Activated T-cell treated with anti-CD3 and anti-CD28 coated beads, Interleukin-2, amount 50 U/mL, for 72 hours (primary cell): ENCODE data around the gene NKD1. TPM values are rescaled to one million over a fixed set of nuclear protein-coding genes. Genes with fewer than 3 reads are reported as not detected.

Source experiments
- ATAC-seq, 2 donors: fragments of 150-1000 bp; cut with Tn5 transposase; replicated peaks in 1 of 2; 2 replicates each; pipeline ENCODE4 v1.10.0; 2021; ENCODE audit warnings: moderate library complexity in 2 of 2, mild to moderate bottlenecking in 1 of 2
- DNase-seq, 2 donors: peaks; one replicate each; pipeline ENCODE4 v3.0.0; 2021 to 2022; ENCODE audit warnings: mixed read lengths in 1 of 2
- H3K27ac Mint-ChIP-seq: one replicate; pipeline ENCODE4 v1.8.0; 2022; ENCODE audit warnings: mild to moderate bottlenecking, moderate library complexity, mixed read lengths
- H3K27me3 Mint-ChIP-seq: one replicate; pipeline ENCODE4 v1.8.0; 2022; ENCODE audit warnings: low read depth, mixed read lengths
- H3K36me3 Mint-ChIP-seq, 2 donors: one replicate each; pipeline ENCODE4 v1.8.0; 2022; ENCODE audit warnings: mixed read lengths in 2 of 2, mild to moderate bottlenecking in 1 of 2; ENCODE audit not compliant: insufficient read depth in 2 of 2
- H3K4me1 Mint-ChIP-seq: one replicate; pipeline ENCODE4 v1.8.0; 2022; ENCODE audit warnings: low read depth, mixed read lengths
- H3K4me3 Mint-ChIP-seq, 2 donors: one replicate each; pipeline ENCODE4 v1.8.0; 2022; ENCODE audit warnings: mild to moderate bottlenecking in 2 of 2, mixed read lengths in 2 of 2, moderate library complexity in 2 of 2
- H3K9me3 Mint-ChIP-seq, 2 donors: one replicate each; pipeline ENCODE4 v1.8.0; 2022; ENCODE audit warnings: mixed read lengths in 2 of 2
- total RNA-seq, 2 donors: library from RNA; stranded (reverse); gene quantifications; one replicate each; pipeline ENCODE4 v1.2.3, GENCODE V29; 2022

Gene NKD1
- total RNA-seq, 2 donors from 2014 or later, result 0.96 to 2.4 TPM

DNA sequence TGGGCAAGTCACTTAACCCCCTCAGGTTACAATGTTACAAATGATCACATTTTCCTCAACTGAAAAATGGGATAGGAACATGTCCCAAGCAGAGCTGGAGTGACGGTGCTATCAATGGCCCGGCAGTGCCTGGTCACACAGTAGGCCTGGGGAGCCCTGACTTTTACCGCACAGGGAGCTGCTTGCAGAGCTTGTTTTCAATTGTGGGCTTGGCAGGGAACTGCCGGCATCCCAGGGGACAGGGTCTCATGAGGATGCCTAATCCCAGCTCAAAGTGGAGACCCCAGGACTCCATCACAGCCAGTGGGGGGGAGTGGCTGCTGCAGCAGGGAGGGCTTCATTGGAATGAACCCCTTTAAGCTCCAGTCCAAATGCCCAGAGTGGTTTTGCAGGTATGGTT, 121.5 kb downstream of the NKD1 start:
- peaks cover 7 to 14% of the 10 kb centered on the region in 2 donors for H3K9me3 Mint-ChIP-seq
- no peak overlapping the region for H3K27ac Mint-ChIP-seq
- peaks cover 43% of the 10 kb centered on the region for H3K4me1 Mint-ChIP-seq
- H3K36me3 Mint-ChIP-seq, result peaks cover 23 to 29% of the 10 kb centered on the region in 2 donors
- ATAC-seq (no peak), DNase-seq (no peak)
- no peak overlapping the region for H3K4me3 Mint-ChIP-seq
- H3K27me3 Mint-ChIP-seq, result no peaks in the 10 kb centered on the region

DNA sequence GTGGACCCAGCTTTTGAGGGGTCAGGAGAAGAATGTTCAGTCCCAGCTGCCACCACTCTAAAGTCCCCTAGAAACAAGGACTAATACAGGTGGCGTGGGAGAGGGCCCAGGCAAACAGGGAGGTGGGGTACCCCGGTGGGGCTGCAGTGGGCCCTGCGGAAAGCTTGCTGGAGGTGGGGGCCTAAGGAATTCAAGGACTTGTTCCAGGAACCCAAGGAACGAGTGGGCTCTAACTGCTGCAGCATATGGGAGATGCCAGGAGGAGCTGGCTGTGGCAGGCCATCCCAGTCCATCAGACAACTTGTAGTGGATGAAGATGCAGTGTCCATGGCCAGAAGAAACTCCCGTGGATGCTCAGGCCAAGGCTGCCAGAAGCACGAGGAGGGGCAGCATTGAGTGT, 122.3 kb downstream of the NKD1 start:
- peaks cover 26 to 35% of the 10 kb centered on the region in 2 donors for H3K36me3 Mint-ChIP-seq
- H3K9me3 Mint-ChIP-seq, result peaks cover 7 to 14% of the 10 kb centered on the region in 2 donors
- ATAC-seq (no peak), DNase-seq (no peak)
- peak overlapping the region; percentile 16 for H3K27ac Mint-ChIP-seq
- H3K4me3 Mint-ChIP-seq, result no peak overlapping the region
- peaks cover 36% of the 10 kb centered on the region for H3K4me1 Mint-ChIP-seq
- no peaks in the 10 kb centered on the region for H3K27me3 Mint-ChIP-seq

- Mint-ChIP-seq H3K4me3 (no peak overlapping the region), H3K4me1 (peaks cover 33% of the 10 kb centered on the region), H3K27me3 (no peaks in the 10 kb centered on the region), H3K36me3 (peaks cover 31 to 42% of the 10 kb centered on the region in 2 donors), H3K9me3 (peaks cover 7 to 14% of the 10 kb centered on the region in 2 donors), H3K27ac (peak overlapping the region; percentile 81)
- peak; percentile 67 to 73 for DNase-seq
- peak; percentile 24 to 38 for ATAC-seq
Observed at GRCh38 chr16:50671644-50672260, 123.6 kb downstream of the NKD1 start.

GRCh38 chr16:50673496-50674275, 125.5 kb downstream of the NKD1 start:
- ATAC-seq, result no peak
- DNase-seq, result no peak
- Mint-ChIP-seq H3K4me1 (peaks cover 34% of the 10 kb centered on the region), H3K4me3 (no peak overlapping the region), H3K27me3 (no peaks in the 10 kb centered on the region), H3K27ac (no peak overlapping the region), H3K9me3 (peaks cover 7 to 14% of the 10 kb centered on the region in 2 donors), H3K36me3 (peaks cover 33 to 54% of the 10 kb centered on the region in 2 donors)

GRCh38 chr16:50674831-50675230, 126.6 kb downstream of the NKD1 start:
- Mint-ChIP-seq H3K27me3 (no peaks in the 10 kb centered on the region), H3K27ac (no peak overlapping the region), H3K9me3 (peaks cover 7 to 14% of the 10 kb centered on the region in 2 donors), H3K4me3 (no peak overlapping the region), H3K36me3 (peaks cover 35 to 57% of the 10 kb centered on the region in 2 donors), H3K4me1 (peaks cover 46% of the 10 kb centered on the region)
- ATAC-seq, result peak in 1 of 2 donors; percentile 20
- no peak for DNase-seq

GRCh38 chr16:50675686-50676610, 127.8 kb downstream of the NKD1 start:
- Mint-ChIP-seq H3K9me3 (peaks cover 7 to 14% of the 10 kb centered on the region in 2 donors), H3K27ac (no peak overlapping the region), H3K4me1 (peaks cover 53% of the 10 kb centered on the region), H3K27me3 (no peaks in the 10 kb centered on the region), H3K36me3 (peaks cover 33 to 57% of the 10 kb centered on the region in 2 donors), H3K4me3 (no peak overlapping the region)
- no peak for ATAC-seq
- no peak for DNase-seq

- no peaks in the 10 kb centered on the region for H3K27me3 Mint-ChIP-seq
- H3K4me3 Mint-ChIP-seq, result no peak overlapping the region
- peaks cover 54% of the 10 kb centered on the region for H3K4me1 Mint-ChIP-seq
- DNase-seq (no peak), ATAC-seq (no peak)
- H3K9me3 Mint-ChIP-seq, result peaks cover 4 to 11% of the 10 kb centered on the region in 2 donors
- peaks cover 30 to 50% of the 10 kb centered on the region in 2 donors for H3K36me3 Mint-ChIP-seq
- H3K27ac Mint-ChIP-seq, result peak overlapping the region; percentile 72
Observed at GRCh38 chr16:50676684-50677225, 128.6 kb downstream of the NKD1 start.

DNA sequence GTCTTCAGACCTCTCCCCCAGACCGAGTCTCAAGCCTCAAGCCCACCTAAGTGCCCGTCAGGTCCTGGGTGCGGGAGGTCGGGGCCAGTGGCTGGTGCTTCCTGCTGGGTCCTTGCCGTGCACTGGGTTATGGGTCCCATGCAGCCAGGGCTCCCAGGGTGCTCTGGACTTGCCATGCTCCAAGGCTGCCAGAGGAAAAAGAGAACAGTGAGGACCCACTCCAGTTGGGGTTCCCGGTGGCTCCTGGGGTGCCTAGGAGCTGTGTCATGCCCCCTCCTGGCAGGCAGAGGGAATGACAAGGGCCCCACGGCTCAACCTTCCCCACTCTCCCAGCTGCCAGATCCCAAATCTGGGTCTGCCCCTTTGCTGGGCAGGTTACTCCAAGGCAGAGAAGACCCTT, 129.2 kb downstream of the NKD1 start:
- ATAC-seq (no peak), DNase-seq (no peak)
- H3K36me3 Mint-ChIP-seq, result peaks cover 24 to 44% of the 10 kb centered on the region in 2 donors
- no peaks in the 10 kb centered on the region for H3K27me3 Mint-ChIP-seq
- peaks cover 60% of the 10 kb centered on the region for H3K4me1 Mint-ChIP-seq
- peak overlapping the region; percentile 99 for H3K27ac Mint-ChIP-seq
- peaks cover 4 to 7% of the 10 kb centered on the region in 2 donors for H3K9me3 Mint-ChIP-seq
- H3K4me3 Mint-ChIP-seq, result peak overlapping the region; percentile 16 to 27

GRCh38 chr16:50678531-50678930, 130.3 kb downstream of the NKD1 start:
- Mint-ChIP-seq H3K36me3 (peaks cover 15 to 34% of the 10 kb centered on the region in 2 donors), H3K4me3 (peak overlapping the region; percentile 84 to 95), H3K4me1 (peaks cover 72% of the 10 kb centered on the region), H3K9me3 (peaks cover 1 to 2% of the 10 kb centered on the region in 2 donors), H3K27ac (peak overlapping the region; percentile 99), H3K27me3 (no peaks in the 10 kb centered on the region)
- ATAC-seq, result no peak
- no peak for DNase-seq

GRCh38 chr16:50679266-50679665, 131.1 kb downstream of the NKD1 start:
- Mint-ChIP-seq H3K4me1 (peaks cover 79% of the 10 kb centered on the region), H3K36me3 (peaks cover 12 to 31% of the 10 kb centered on the region in 2 donors), H3K27ac (peak overlapping the region; percentile 99), H3K9me3 (no peaks in the 10 kb centered on the region), H3K4me3 (peak overlapping the region; percentile 84 to 95), H3K27me3 (no peaks in the 10 kb centered on the region)
- DNase-seq (no peak), ATAC-seq (no peak)

- ATAC-seq (no peak), DNase-seq (no peak)
- Mint-ChIP-seq H3K9me3 (no peaks in the 10 kb centered on the region), H3K4me3 (peak overlapping the region; percentile 84 to 95), H3K27me3 (no peaks in the 10 kb centered on the region), H3K27ac (peak overlapping the region; percentile 94), H3K36me3 (peaks cover 10 to 26% of the 10 kb centered on the region in 2 donors), H3K4me1 (peaks cover 85% of the 10 kb centered on the region)
Observed at GRCh38 chr16:50679676-50680555, 131.7 kb downstream of the NKD1 start.

GRCh38 chr16:50680556-50680893, 132.3 kb downstream of the NKD1 start:
- H3K9me3 Mint-ChIP-seq, result no peaks in the 10 kb centered on the region
- H3K4me1 Mint-ChIP-seq, result peaks cover 91% of the 10 kb centered on the region
- ATAC-seq, result no peak
- H3K27me3 Mint-ChIP-seq, result no peaks in the 10 kb centered on the region
- peak overlapping the region; percentile 84 to 95 for H3K4me3 Mint-ChIP-seq
- DNase-seq, result no peak
- H3K27ac Mint-ChIP-seq, result peak overlapping the region; percentile 94
- H3K36me3 Mint-ChIP-seq, result peaks cover 9 to 22% of the 10 kb centered on the region in 2 donors
